DND-41 (cell line): Measurements from ENCODE around the gene SMOC2.

Experiments used
- ATAC-seq: fragments of 200-7000 bp; cut with Tn5 transposase; 3 replicates; pipeline ENCODE4 v1.9.1; 2021; ENCODE audit warnings: low read depth; ENCODE audit not compliant: insufficient read depth
- DNase-seq: peaks from one replicate; pipeline ENCODE4 v3.0.0-alpha.2; 2020
- H2AFZ ChIP-seq: 2 replicates; pipeline ENCODE4 v1.6.0; 2012; ENCODE audit warnings: low read depth, low read length
- H3K27ac ChIP-seq: 2 replicates; pipeline ENCODE4 v1.5.1; 2012; ENCODE audit warnings: low read length, inconsistent platforms
- H3K27me3 ChIP-seq: fragments of 200-600 bp; sonication (generic); 2 replicates; pipeline ENCODE4 v1.6.0; 2012; ENCODE audit warnings: low read length, mild to moderate bottlenecking, inconsistent platforms; ENCODE audit not compliant: insufficient read depth, poor library complexity
- H3K36me3 ChIP-seq: 2 replicates; pipeline ENCODE4 v1.5.1; 2012; ENCODE audit warnings: low read length, inconsistent platforms; ENCODE audit not compliant: insufficient read depth
- H3K4me1 ChIP-seq: 2 replicates; pipeline ENCODE4 v1.5.1; 2012; ENCODE audit warnings: mild to moderate bottlenecking, low read length; ENCODE audit not compliant: insufficient read depth
- H3K4me2 ChIP-seq: 2 replicates; pipeline ENCODE4 v1.6.0; 2012; ENCODE audit warnings: mild to moderate bottlenecking, moderate library complexity, low read length, inconsistent platforms; ENCODE audit not compliant: insufficient read depth
- H3K4me3 ChIP-seq, 2 experiments: fragments of 200-600 bp in 1 of 2; shearing (Covaris generic) in 1 of 2; 2 replicates each; pipeline ENCODE4 v1.5.1; 2012 to 2016; ENCODE audit warnings: inconsistent platforms in 2 of 2, low read length in 2 of 2, mild to moderate bottlenecking in 2 of 2, low read depth in 1 of 2, moderate library complexity in 1 of 2
- H3K79me2 ChIP-seq: 2 replicates; pipeline ENCODE4 v1.6.0; 2012; ENCODE audit warnings: low read length, inconsistent platforms; ENCODE audit not compliant: insufficient read depth
- H3K9ac ChIP-seq: 2 replicates; pipeline ENCODE4 v1.6.0; 2012; ENCODE audit warnings: low read depth, mild to moderate bottlenecking, inconsistent platforms, low read length, moderate library complexity
- H3K9me3 ChIP-seq: 2 replicates; pipeline ENCODE4 v1.5.1; 2012; ENCODE audit warnings: low read length, moderate library complexity, mild to moderate bottlenecking, inconsistent platforms; ENCODE audit not compliant: insufficient read depth, severe bottlenecking
- H4K20me1 ChIP-seq: 2 replicates; pipeline ENCODE4 v1.6.0; 2012; ENCODE audit warnings: low read length; ENCODE audit not compliant: insufficient read depth
- CTCF ChIP-seq: IDR thresholded peaks from 2 replicates; pipeline ENCODE4 v1.5.1; 2012; ENCODE audit warnings: borderline replicate concordance, low read length, moderate library complexity, mild to moderate bottlenecking; ENCODE audit not compliant: poor library complexity, severe bottlenecking; ENCODE audit errors: extremely low read depth
- EZH2 ChIP-seq: IDR thresholded peaks from 3 replicates; pipeline ENCODE4 v1.6.1; 2012; ENCODE audit warnings: borderline replicate concordance, low read depth, mild to moderate bottlenecking, moderate library complexity, low read length, inconsistent platforms; ENCODE audit not compliant: severe bottlenecking

Gene SMOC2

GRCh38 chr6:168671028-168671862 lies 230.3 kb downstream of the SMOC2 start:
- Histone ChIP-seq H2AFZ (no peak overlapping the region), H3K9ac (no peak overlapping the region), H3K9me3 (no peaks in the 10 kb centered on the region), H3K27me3 (no peaks in the 10 kb centered on the region), H3K4me2 (no peak overlapping the region), H4K20me1 (no peaks in the 10 kb centered on the region), H3K27ac (no peak overlapping the region), H3K36me3 (no peaks in the 10 kb centered on the region), H3K4me1 (no peaks in the 10 kb centered on the region), H3K79me2 (no peaks in the 10 kb centered on the region), H3K4me3 (no peak overlapping the region)
- TF ChIP-seq CTCF: no peak
- no peak for TF ChIP-seq EZH2
- ATAC-seq: no peak
- no peak for DNase-seq

- H3K27me3 ChIP-seq: no peaks in the 10 kb centered on the region
- H3K4me1 ChIP-seq: no peaks in the 10 kb centered on the region
- no peak overlapping the region for H3K27ac ChIP-seq
- DNase-seq (no peak), ATAC-seq (no peak)
- no peak overlapping the region for H2AFZ ChIP-seq
- TF ChIP-seq CTCF: no peak
- TF ChIP-seq EZH2: no peak
- no peaks in the 10 kb centered on the region for H3K79me2 ChIP-seq
- no peaks in the 10 kb centered on the region for H4K20me1 ChIP-seq
- H3K9me3 ChIP-seq: no peaks in the 10 kb centered on the region
- H3K9ac ChIP-seq: no peak overlapping the region
- H3K4me2 ChIP-seq: no peak overlapping the region
- H3K36me3 ChIP-seq: no peaks in the 10 kb centered on the region
- H3K4me3 ChIP-seq: no peak overlapping the region
These were observed 231.0 kb downstream of the SMOC2 start for GRCh38 chr6:168671863-168672546.

- Histone ChIP-seq H4K20me1 (no peaks in the 10 kb centered on the region), H3K36me3 (no peaks in the 10 kb centered on the region), H3K27ac (no peak overlapping the region), H3K27me3 (no peaks in the 10 kb centered on the region), H3K79me2 (no peaks in the 10 kb centered on the region), H2AFZ (no peak overlapping the region), H3K4me1 (no peaks in the 10 kb centered on the region), H3K9me3 (no peaks in the 10 kb centered on the region), H3K9ac (no peak overlapping the region), H3K4me2 (no peak overlapping the region), H3K4me3 (no peak overlapping the region)
- DNase-seq (no peak), ATAC-seq (no peak)
- TF ChIP-seq EZH2 (no peak), CTCF (no peak)
These were observed 233.6 kb downstream of the SMOC2 start for GRCh38 chr6:168674595-168674994.
